ENCODE data around the gene RAD51B. TPM values are rescaled to one million over a fixed set of nuclear protein-coding genes. Genes with fewer than 3 reads are reported as not detected.

Gene RAD51B
- total RNA-seq, 1 experiment from 2014 or later: 23.3 TPM

DNA sequence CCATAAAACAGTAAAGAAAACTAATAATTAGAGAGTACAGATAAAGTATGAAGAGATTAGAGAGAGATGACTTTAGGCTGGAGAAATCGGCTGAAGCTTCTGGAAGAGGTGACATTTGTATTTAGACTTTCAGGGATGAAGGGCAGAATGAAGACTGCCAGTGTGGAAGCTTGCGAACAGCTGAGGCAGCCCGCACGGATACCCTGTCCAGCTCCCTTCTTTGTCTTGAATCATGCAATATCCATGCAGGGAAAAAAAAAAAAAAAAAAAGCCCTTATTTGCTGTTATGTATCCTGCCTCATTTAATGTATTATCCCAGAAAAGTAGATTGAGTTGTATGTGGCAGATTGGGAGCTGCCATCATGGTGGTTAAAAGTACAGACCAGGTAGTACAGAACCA lies 641.5 kb downstream of the RAD51B start:
- intact Hi-C loops (cut with micrococcal nuclease; ENCODE audit: unreplicated experiment): no loop called here

DNA sequence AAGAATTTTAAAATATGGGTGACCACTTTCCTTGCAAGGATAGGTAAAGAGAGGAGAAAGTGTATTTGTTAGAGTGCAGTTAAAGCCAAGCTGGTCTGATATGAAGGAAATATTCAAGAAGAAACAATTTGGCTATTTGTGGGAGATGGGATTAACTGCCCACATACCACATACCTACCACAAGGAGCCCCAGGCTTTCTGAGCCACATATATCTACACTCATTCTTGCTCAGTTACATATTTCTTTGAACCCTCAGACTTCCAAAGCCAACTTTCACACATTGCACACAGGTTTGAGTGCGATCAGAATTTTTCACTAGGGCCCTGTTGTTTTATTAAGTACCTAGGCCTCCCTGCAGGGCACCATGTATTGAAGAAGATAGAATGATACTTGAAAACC lies 643.1 kb downstream of the RAD51B start:
- no TSS peak for BruUV-seq (replicated peaks)
- Histone ChIP-seq H3K9me3 (ENCODE audit: low read depth, low read length, poor library complexity, severe bottlenecking) (no peaks in the 10 kb centered on the region), H3K4me3 (ENCODE audit: low read depth, low read length, poor library complexity, severe bottlenecking) (no peak overlapping the region), H3K27me3 (replicated peaks; ENCODE audit: insufficient read depth, low read depth, low read length, poor library complexity) (no peaks in the 10 kb centered on the region), H3K36me3 (ENCODE audit: insufficient read depth, low read length, poor library complexity, severe bottlenecking) (no peaks in the 10 kb centered on the region), H3K27ac (ENCODE audit: low read depth, low read length, poor library complexity, severe bottlenecking) (no peak overlapping the region), H3K4me1 (ENCODE audit: insufficient read depth, low read length, poor library complexity, severe bottlenecking) (peaks cover 18% of the 10 kb centered on the region)
- TF ChIP-seq, protein P1, sequence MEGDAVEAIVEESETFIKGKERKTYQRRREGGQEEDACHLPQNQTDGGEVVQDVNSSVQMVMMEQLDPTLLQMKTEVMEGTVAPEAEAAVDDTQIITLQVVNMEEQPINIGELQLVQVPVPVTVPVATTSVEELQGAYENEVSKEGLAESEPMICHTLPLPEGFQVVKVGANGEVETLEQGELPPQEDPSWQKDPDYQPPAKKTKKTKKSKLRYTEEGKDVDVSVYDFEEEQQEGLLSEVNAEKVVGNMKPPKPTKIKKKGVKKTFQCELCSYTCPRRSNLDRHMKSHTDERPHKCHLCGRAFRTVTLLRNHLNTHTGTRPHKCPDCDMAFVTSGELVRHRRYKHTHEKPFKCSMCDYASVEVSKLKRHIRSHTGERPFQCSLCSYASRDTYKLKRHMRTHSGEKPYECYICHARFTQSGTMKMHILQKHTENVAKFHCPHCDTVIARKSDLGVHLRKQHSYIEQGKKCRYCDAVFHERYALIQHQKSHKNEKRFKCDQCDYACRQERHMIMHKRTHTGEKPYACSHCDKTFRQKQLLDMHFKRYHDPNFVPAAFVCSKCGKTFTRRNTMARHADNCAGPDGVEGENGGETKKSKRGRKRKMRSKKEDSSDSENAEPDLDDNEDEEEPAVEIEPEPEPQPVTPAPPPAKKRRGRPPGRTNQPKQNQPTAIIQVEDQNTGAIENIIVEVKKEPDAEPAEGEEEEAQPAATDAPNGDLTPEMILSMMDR (conservative IDR thresholded peaks at IDR 0.05; ENCODE audit: low read depth, low read length): no peak
- TF ChIP-seq EZH2 (IDR thresholded peaks at IDR 0.05; ENCODE audit: borderline replicate concordance, low read depth, low read length, poor library complexity, severe bottlenecking): no peak
- CTCF ChIA-PET: no interaction called here
- POLR2A ChIA-PET (ENCODE audit: low non-redundant PET): no interaction called here
- no peak for DNase-seq (ENCODE audit: low spot score)
- intact Hi-C loops (cut with micrococcal nuclease; ENCODE audit: unreplicated experiment): no loop called here

More for the DNA sequence above, 641.5 kb downstream of the RAD51B start:
- no peak for TF ChIP-seq EZH2 (IDR thresholded peaks at IDR 0.05; ENCODE audit: borderline replicate concordance, low read depth, low read length, poor library complexity, severe bottlenecking)
- TF ChIP-seq, protein P1 (conservative IDR thresholded peaks at IDR 0.05; ENCODE audit: low read depth, low read length): no peak
- BruUV-seq (replicated peaks): no TSS peak
- H3K4me1 ChIP-seq (ENCODE audit: insufficient read depth, low read length, poor library complexity, severe bottlenecking): peaks cover 18% of the 10 kb centered on the region
- no peaks in the 10 kb centered on the region for H3K36me3 ChIP-seq (ENCODE audit: insufficient read depth, low read length, poor library complexity, severe bottlenecking)
- no peak for DNase-seq (ENCODE audit: low spot score)
- no peak overlapping the region for H3K4me3 ChIP-seq (ENCODE audit: low read depth, low read length, poor library complexity, severe bottlenecking)
- POLR2A ChIA-PET (ENCODE audit: low non-redundant PET): no interaction called here
- H3K9me3 ChIP-seq (ENCODE audit: low read depth, low read length, poor library complexity, severe bottlenecking): no peaks in the 10 kb centered on the region
- no peak overlapping the region for H3K27ac ChIP-seq (ENCODE audit: low read depth, low read length, poor library complexity, severe bottlenecking)
- H3K27me3 ChIP-seq (replicated peaks; ENCODE audit: insufficient read depth, low read depth, low read length, poor library complexity): no peaks in the 10 kb centered on the region
- CTCF ChIA-PET: interaction anchor here (0.6 to 0.7 kb wide), 2 partner anchors 41 to 190 kb away, joined by 3 to 6 read pairs; no protein-coding TSS in a partner anchor

DNA sequence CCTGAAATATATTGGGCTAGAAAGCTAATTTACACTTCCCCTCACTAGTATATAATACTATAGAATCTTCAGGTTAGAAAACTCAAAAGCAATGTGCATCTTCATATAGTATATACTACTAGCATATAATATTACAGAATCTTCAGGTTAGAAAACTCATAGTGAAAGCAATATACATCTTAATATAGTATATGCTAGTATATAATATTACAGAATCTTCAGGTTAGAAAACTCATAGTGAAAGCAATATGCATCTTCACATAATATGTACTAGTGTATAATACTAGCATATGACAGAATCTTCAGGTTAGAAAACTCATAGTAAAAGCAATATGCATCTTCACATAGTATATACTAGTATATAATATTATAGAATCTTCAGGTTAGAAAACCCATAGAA lies 643.7 kb downstream of the RAD51B start:
- H3K27me3 ChIP-seq (replicated peaks; ENCODE audit: insufficient read depth, low read depth, low read length, poor library complexity): no peaks in the 10 kb centered on the region
- TF ChIP-seq, protein P1 (conservative IDR thresholded peaks at IDR 0.05; ENCODE audit: low read depth, low read length): no peak
- no peak for TF ChIP-seq EZH2 (IDR thresholded peaks at IDR 0.05; ENCODE audit: borderline replicate concordance, low read depth, low read length, poor library complexity, severe bottlenecking)
- intact Hi-C loops (cut with micrococcal nuclease; ENCODE audit: unreplicated experiment): no loop called here
- CTCF ChIA-PET: no interaction called here
- H3K36me3 ChIP-seq (ENCODE audit: insufficient read depth, low read length, poor library complexity, severe bottlenecking): no peaks in the 10 kb centered on the region
- no TSS peak for BruUV-seq (replicated peaks)
- H3K4me3 ChIP-seq (ENCODE audit: low read depth, low read length, poor library complexity, severe bottlenecking): no peak overlapping the region
- H3K4me1 ChIP-seq (ENCODE audit: insufficient read depth, low read length, poor library complexity, severe bottlenecking): peaks cover 16% of the 10 kb centered on the region
- no peak overlapping the region for H3K27ac ChIP-seq (ENCODE audit: low read depth, low read length, poor library complexity, severe bottlenecking)
- POLR2A ChIA-PET (ENCODE audit: low non-redundant PET): no interaction called here
- no peak for DNase-seq (ENCODE audit: low spot score)
- H3K9me3 ChIP-seq (ENCODE audit: low read depth, low read length, poor library complexity, severe bottlenecking): no peaks in the 10 kb centered on the region

Data from A673 (cell line).